H1 (cell line): ENCODE results near the gene CAMP.

Experiments used
- POLR2A ChIP-seq, 2 experiments: IDR thresholded peaks; 1 replicate in 1 of 2; 2 replicates in 1 of 2; pipeline ENCODE4 v1.6.1; 2011; ENCODE audit warnings: low read depth in 2 of 2, low read length in 2 of 2, mild to moderate bottlenecking in 2 of 2; ENCODE audit errors: control extremely low read depth in 1 of 2
- TAF1 ChIP-seq: IDR thresholded peaks from 2 replicates; pipeline ENCODE4 v1.6.1; 2011; ENCODE audit warnings: mild to moderate bottlenecking, low read depth, low read length
- TF ChIP-seq, protein P1 (sequence below): IDR thresholded peaks from 2 replicates; pipeline ENCODE4 v1.6.1; 2011; ENCODE audit warnings: low read depth, mild to moderate bottlenecking, low read length; ENCODE audit not compliant: insufficient read depth
- TF ChIP-seq, protein P2 (sequence below), 3 experiments: IDR thresholded peaks; 1 replicate in 2 of 3; 2 replicates in 1 of 3; pipeline versions ENCODE4 v1.5.1 to v1.6.1; 2011; ENCODE audit warnings: low read length in 3 of 3, mild to moderate bottlenecking in 3 of 3, inconsistent platforms in 2 of 3, low read depth in 1 of 3, moderate library complexity in 1 of 3; ENCODE audit not compliant: insufficient read depth in 1 of 3; ENCODE audit errors: control extremely low read depth in 1 of 3

DNA sequence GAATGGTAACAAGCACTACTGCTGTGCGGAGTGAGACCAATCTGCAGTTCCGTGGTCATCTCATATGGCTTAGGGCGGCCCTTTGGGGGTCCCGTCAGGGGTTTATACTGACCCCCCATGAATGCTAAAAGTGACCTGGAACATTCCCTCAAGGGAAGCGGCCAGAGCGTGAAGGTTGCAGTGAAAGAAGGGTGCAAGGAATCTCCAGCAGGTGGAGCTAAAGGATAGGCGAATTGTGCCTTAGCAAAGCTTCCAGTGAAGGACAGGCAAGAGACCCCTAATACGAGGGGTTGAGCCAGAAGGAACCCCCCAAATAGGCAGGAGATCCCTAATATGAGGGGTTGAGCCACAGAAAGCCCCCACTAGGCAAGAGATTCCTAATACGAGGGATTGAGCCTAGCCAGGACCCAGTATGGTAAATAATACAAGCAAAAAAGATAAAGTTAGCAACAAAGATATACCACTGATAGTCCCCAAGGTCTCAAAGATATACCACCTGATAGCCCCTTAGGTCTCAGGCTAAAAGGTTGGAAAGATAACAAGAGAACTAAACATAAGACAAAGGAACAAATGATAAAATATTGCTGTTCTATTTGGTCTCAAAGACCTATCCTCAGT, 50.4 kb downstream of the CAMP start:
- TF ChIP-seq, protein P1, sequence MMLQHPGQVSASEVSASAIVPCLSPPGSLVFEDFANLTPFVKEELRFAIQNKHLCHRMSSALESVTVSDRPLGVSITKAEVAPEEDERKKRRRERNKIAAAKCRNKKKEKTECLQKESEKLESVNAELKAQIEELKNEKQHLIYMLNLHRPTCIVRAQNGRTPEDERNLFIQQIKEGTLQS: no peak
- TF ChIP-seq TAF1 (no peak), POLR2A (IDR thresholded peaks at IDR 0.05; ENCODE audit: control extremely low read depth in 1 of 2, low read depth in 2 of 2, low read length in 2 of 2) (no peak; a peak in 1 of 3 replicates)
- TF ChIP-seq, protein P2, sequence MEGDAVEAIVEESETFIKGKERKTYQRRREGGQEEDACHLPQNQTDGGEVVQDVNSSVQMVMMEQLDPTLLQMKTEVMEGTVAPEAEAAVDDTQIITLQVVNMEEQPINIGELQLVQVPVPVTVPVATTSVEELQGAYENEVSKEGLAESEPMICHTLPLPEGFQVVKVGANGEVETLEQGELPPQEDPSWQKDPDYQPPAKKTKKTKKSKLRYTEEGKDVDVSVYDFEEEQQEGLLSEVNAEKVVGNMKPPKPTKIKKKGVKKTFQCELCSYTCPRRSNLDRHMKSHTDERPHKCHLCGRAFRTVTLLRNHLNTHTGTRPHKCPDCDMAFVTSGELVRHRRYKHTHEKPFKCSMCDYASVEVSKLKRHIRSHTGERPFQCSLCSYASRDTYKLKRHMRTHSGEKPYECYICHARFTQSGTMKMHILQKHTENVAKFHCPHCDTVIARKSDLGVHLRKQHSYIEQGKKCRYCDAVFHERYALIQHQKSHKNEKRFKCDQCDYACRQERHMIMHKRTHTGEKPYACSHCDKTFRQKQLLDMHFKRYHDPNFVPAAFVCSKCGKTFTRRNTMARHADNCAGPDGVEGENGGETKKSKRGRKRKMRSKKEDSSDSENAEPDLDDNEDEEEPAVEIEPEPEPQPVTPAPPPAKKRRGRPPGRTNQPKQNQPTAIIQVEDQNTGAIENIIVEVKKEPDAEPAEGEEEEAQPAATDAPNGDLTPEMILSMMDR (IDR thresholded peaks at IDR 0.05; ENCODE audit: control extremely low read depth in 1 of 3, insufficient read depth in 1 of 3, low read depth in 1 of 3, low read length in 3 of 3): peak; percentile 63 to 81 (median 77)
